Epidermal melanocyte (primary cell): ENCODE results near the gene SDC3.

Experiments
- DNase-seq: peaks from one replicate; pipeline ENCODE4 v3.0.0; 2011; ENCODE audit warnings: low spot score; ENCODE audit not compliant: insufficient read length

Gene SDC3

GRCh38 chr1:30891227-30891552 is 17.4 kb downstream of the SDC3 start:
- DNase-seq: no peak

GRCh38 chr1:30890502-30891226 is 17.9 kb downstream of the SDC3 start:
- DNase-seq: no peak

- no peak for DNase-seq
Observed at GRCh38 chr1:30889511-30889910, 19.0 kb downstream of the SDC3 start.

GRCh38 chr1:30888975-30889374 is 19.6 kb downstream of the SDC3 start:
- no peak for DNase-seq

GRCh38 chr1:30888391-30888790 is 20.2 kb downstream of the SDC3 start:
- peak; percentile 82 for DNase-seq

GRCh38 chr1:30887485-30888315 is 20.9 kb downstream of the SDC3 start:
- DNase-seq: no peak

GRCh38 chr1:30886710-30887428 is 21.7 kb downstream of the SDC3 start:
- DNase-seq: no peak

- DNase-seq: no peak
Observed at GRCh38 chr1:30885570-30886522, 22.7 kb downstream of the SDC3 start.

- DNase-seq: no peak
Observed at GRCh38 chr1:30884723-30885122, 23.8 kb downstream of the SDC3 start.

- DNase-seq: no peak
Observed at GRCh38 chr1:30883389-30884172, 25.0 kb downstream of the SDC3 start.

GRCh38 chr1:30882678-30883388 is 25.7 kb downstream of the SDC3 start:
- DNase-seq: no peak

- DNase-seq: no peak
Observed at GRCh38 chr1:30881319-30882181, 27.0 kb downstream of the SDC3 start.

- no peak for DNase-seq
Observed at GRCh38 chr1:30880678-30881318, 27.8 kb downstream of the SDC3 start.

- no peak for DNase-seq
Observed at GRCh38 chr1:30879940-30880677, 28.4 kb downstream of the SDC3 start.

GRCh38 chr1:30879126-30879786 is 29.3 kb downstream of the SDC3 start:
- no peak for DNase-seq

- DNase-seq: no peak
Observed at GRCh38 chr1:30878559-30878958, 30.0 kb downstream of the SDC3 start.

- DNase-seq: no peak
Observed at GRCh38 chr1:30878016-30878415, 30.5 kb downstream of the SDC3 start.
